Epithelial cell of esophagus (primary cell): ENCODE measurements around the gene ING5.

Experiments
- DNase-seq: peaks from one replicate; pipeline ENCODE4 v3.0.0; 2010; ENCODE audit warnings: low read depth
- H3K4me3 ChIP-seq: 2 replicates; pipeline ENCODE4 v1.5.1; 2011; ENCODE audit warnings: mild to moderate bottlenecking, low read length, control low read depth
- TF ChIP-seq, protein P1 (sequence below): IDR thresholded peaks from 2 replicates; pipeline ENCODE4 v1.5.1; 2011; ENCODE audit warnings: low read depth, mild to moderate bottlenecking, low read length, control low read depth, inconsistent platforms; ENCODE audit not compliant: insufficient read depth; ENCODE audit errors: missing control alignments

Gene ING5

DNA sequence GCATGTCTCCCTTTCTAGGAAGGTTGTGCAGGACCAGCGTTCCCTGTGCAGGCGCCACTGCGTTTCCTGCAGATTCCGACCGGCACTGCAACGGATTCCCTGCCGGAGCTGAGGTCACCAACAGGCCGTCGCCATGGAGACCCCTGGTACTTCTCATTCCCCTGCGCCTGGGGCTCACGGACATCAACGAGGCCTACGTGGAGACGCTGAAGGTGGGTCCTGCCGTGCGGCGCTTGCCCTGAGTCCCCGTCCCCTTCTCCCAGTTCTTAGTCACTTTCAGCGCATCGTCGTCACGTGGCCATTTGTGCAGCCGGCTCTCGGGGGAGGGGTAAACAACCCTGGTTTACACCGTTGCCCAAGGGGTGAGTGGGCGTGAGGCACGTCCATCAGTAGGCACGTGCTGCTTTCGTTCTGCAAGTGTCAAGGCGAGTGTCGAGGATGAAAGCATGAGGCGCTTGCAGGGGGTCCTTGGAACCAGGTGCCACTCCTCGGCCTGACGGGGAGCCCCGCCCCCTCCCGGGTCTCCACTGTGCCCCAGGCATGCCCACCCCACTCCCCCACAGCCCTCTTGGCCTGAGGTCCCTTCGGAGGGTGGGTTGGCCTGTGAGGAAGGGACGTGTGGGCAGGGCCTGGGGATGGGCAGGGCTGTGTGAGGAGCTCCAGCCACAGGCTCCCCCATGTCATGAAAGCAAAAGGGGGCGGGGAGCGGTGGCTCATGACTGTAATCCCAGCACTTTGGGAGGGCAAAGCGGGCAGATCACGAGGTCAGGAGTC lies 35.0 kb upstream of the ING5 start:
- no peak for DNase-seq
- H3K4me3 ChIP-seq: no peak overlapping the region
- TF ChIP-seq, protein P1, sequence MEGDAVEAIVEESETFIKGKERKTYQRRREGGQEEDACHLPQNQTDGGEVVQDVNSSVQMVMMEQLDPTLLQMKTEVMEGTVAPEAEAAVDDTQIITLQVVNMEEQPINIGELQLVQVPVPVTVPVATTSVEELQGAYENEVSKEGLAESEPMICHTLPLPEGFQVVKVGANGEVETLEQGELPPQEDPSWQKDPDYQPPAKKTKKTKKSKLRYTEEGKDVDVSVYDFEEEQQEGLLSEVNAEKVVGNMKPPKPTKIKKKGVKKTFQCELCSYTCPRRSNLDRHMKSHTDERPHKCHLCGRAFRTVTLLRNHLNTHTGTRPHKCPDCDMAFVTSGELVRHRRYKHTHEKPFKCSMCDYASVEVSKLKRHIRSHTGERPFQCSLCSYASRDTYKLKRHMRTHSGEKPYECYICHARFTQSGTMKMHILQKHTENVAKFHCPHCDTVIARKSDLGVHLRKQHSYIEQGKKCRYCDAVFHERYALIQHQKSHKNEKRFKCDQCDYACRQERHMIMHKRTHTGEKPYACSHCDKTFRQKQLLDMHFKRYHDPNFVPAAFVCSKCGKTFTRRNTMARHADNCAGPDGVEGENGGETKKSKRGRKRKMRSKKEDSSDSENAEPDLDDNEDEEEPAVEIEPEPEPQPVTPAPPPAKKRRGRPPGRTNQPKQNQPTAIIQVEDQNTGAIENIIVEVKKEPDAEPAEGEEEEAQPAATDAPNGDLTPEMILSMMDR: no peak

DNA sequence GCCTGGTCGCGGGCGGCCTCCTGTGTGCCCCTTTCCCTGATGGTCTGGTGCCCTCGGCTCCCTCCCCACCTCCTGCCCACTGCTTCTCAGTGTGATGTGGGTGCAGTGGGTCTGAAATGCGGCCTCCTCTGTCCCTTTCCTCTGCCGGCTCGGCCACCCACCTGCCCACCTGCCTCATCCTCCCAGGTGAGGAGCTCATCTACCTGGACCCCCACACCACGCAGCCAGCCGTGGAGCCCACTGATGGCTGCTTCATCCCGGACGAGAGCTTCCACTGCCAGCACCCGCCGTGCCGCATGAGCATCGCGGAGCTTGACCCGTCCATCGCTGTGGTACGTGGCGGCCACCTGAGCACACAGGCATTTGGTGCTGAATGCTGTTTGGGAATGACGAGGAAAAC lies 33.5 kb upstream of the ING5 start:
- TF ChIP-seq, protein P1: no peak
- no peak for DNase-seq
- no peak overlapping the region for H3K4me3 ChIP-seq

DNA sequence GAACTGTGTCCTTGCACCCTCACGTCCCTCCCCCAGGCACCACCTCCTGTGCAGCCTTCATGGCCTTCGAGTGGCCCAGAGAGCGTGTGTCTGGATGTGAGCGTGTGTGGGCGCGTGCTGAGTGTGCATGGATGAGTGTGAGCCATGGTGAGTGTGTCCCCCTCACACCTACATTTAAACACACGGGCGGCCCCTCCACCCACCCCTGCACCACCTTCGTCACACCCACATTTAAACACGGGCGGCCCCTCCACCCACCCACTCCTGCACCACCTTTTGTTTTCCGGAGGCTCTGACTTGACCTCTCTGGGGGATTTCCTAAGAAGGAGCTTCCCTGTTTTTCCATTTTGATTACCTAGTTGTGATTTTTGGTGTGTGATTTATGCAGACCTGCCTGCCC lies 33.0 kb upstream of the ING5 start:
- no peak overlapping the region for H3K4me3 ChIP-seq
- DNase-seq: no peak
- TF ChIP-seq, protein P1: no peak

DNA sequence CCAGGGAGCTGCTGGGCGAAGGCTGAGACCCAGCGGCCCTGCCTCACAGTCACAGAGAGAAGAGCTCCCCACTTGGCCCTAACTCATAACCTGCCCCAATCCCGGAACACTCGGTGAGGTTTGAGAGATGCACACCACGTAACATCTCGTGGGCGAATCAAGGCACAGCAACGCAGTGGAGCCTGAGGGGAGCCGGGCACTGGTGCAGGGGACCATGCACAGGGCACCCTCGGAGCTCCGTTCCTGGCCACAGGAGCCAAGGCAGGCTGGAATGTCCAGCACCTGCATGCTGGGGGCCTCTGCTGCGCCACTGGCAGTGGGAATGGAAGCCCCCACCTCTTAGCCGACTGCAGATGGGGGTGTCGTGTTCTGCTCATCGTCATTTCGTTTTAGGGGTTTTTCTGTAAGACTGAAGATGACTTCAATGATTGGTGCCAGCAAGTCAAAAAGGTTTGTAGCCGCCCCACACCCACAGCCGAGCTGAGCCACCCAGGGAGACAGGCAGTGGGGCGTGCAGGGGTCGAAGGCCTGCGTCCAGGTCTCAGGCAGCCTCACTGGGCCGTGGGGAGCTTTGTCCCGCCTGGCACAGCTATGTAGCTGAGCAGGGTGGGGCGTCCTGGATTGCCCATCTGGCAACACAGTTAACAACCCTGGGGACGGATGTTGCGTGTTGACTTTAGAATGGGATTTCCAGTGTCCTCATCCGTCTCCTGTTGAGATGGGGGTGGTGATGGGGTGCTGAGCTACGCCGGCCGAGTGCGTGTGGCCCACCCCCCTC lies 31.3 kb upstream of the ING5 start:
- H3K4me3 ChIP-seq: no peak overlapping the region
- no peak for DNase-seq
- TF ChIP-seq, protein P1: no peak

DNA sequence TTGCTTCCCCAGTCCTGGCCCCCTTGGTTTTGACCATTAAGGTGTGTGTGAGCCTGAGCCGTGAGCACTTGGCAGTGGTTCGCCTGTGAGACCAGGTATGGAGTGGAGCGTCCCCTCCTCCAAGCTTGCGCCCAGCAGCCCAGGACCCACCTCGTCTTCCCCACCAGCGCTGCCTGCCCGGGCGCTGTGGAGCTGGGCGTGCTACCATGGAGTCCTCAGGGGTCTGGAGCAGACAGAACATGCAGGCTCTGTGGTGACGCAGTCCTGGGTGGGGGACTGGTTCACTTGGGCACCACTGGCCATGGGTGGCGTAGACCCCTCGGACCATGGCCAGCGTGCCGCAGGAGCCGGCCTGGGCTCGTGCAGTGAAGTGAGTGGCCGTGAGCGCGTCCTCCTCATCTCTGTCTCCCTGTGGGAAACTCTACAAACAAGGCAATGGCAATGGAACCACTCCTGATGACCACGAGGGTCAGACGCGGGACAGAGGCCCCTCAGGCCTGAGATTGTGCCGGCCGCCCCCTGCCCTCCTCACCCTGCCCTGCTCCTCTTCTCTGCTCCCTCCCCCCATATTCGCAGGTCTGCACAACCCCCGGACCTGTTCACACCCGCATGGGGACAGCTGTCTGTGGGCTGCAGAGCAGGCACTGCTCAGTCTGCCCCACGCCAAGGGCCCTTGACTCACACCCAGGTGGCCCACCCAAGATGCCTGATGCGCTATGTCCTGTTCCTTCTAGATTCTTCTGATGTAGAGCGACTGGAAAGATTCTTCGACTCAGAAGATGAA lies 30.2 kb upstream of the ING5 start:
- DNase-seq: no peak
- no peak overlapping the region for H3K4me3 ChIP-seq
- TF ChIP-seq, protein P1: no peak

DNA sequence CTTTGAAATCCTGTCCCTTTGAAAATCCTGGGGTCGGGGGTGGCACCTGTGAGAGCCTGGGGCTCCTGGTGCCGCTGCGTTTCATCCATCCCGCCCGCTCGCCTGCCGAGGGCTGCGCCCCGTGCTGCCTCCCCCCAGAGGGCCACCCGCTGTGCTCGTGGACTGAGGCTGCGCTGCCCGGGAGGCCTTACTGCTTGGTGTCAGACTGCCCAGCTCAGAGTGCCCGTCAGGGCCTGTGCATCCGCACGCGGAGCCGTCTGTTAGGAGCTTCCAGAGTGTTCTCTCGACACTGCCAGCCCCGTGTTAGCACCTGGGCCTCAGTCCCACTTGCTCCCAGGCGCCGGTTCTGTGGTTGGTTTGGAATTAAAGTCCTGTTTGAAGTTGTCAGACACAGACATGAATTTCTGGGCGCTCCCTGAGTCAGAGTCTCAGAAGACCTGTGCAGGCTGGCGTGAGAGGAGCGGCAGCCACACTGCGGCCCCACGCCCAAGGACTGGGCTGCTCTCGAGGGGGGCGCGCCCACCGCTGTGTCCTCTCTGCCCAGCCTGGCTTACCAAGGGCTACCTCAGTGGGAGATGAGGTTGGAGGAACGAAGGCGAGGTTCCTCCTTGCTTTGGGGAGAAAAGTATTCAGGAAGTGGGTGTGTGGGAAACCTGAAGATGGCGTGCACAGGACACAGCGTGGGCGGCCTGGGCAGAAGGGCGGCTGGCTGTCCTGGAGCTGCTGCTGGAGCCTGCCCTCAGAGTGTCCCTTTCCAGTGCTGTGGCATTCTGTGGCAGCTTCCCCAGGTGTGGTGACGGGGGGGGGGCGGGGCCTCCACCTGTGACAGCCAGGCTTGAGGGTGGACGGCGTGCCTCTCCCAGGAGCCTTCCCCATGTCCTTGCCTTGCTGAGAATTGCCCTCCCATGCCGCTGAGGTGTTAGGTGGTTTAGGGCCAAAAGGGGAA lies 29.3 kb upstream of the ING5 start:
- TF ChIP-seq, protein P1: no peak
- DNase-seq: no peak
- H3K4me3 ChIP-seq: no peak overlapping the region
